Measurements from ENCODE around the gene CDAN1.
A peak's percentile ranks its signal among the peaks of the same experiment; 100 is the strongest.
"Not testable (repeated sequence)": the region's sequence is repeated elsewhere in the genome, so short reads cannot be mapped to it uniquely, and the experiment has no call there.

CDAN1 gene, protein sequence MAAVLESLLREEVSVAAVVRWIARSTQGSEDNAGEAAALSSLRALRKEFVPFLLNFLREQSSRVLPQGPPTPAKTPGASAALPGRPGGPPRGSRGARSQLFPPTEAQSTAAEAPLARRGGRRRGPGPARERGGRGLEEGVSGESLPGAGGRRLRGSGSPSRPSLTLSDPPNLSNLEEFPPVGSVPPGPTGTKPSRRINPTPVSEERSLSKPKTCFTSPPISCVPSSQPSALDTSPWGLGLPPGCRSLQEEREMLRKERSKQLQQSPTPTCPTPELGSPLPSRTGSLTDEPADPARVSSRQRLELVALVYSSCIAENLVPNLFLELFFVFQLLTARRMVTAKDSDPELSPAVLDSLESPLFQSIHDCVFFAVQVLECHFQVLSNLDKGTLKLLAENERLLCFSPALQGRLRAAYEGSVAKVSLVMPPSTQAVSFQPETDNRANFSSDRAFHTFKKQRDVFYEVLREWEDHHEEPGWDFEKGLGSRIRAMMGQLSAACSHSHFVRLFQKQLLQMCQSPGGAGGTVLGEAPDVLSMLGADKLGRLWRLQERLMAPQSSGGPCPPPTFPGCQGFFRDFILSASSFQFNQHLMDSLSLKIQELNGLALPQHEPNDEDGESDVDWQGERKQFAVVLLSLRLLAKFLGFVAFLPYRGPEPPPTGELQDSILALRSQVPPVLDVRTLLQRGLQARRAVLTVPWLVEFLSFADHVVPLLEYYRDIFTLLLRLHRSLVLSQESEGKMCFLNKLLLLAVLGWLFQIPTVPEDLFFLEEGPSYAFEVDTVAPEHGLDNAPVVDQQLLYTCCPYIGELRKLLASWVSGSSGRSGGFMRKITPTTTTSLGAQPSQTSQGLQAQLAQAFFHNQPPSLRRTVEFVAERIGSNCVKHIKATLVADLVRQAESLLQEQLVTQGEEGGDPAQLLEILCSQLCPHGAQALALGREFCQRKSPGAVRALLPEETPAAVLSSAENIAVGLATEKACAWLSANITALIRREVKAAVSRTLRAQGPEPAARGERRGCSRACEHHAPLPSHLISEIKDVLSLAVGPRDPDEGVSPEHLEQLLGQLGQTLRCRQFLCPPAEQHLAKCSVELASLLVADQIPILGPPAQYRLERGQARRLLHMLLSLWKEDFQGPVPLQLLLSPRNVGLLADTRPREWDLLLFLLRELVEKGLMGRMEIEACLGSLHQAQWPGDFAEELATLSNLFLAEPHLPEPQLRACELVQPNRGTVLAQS

DNA sequence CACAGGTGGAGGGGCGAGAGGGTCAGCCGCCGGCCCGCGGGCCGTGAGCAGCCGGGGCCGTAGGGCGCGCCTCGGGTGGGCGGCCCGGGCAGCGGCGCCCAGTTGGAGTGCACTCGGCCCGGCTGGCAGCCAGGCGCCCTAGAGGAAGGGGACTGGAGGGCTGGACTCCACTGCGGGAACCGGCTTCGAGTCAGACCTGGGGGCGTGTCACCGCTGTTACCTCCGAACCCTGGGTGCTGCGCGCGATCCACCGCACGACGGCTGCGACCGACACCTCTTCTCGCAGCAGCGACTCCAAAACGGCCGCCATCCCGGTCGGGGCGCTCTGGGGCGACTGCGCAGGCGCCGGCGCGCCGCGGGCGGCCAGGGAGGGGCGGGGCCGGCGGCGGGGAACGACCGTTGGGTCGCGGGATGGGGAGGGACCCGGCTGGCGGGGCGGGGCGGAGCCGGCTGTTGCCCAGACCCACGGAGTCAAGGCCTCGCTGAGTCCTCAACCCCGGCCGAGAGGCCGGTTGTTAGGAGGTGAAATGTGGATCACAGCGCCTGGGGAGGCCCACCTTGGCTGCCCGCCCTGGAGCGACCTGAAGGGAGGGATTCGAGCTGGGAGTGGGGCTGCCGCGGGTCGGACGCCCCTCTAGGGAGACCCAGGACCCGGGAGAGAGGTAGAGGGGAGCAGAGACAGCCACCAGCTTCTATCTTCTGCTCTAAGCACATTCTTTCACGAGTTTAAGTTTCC lies at the start of gene CDAN1:
Gene CDAN1 (minus strand): TSS at position 336 of the 736 bp plus-strand sequence. CDS start 26 bp downstream, at position 310.
- peak; percentile 84 for DNase-seq (ENCODE audit: low spot score)

DNA sequence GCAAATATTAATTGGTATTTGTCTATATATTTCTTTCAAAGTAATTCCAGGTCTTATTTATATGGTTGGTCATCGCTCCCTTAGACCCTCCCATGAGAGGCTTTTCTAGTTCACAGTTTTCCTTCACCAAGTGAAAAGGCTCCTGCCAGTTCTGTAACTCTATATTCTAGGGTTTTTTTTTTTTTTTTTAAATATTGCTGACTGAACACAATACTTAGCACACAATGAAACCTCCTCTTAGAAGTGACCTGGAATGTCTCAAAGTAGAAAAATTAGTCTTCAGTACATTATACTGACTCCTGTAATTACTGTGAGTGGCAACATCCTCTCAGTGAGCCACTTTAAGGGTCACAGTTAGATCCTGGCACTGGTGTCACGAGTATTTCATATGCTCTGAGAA lies 48.6 kb upstream of the CDAN1 start:
- no peak for DNase-seq (ENCODE audit: low spot score)

DNA sequence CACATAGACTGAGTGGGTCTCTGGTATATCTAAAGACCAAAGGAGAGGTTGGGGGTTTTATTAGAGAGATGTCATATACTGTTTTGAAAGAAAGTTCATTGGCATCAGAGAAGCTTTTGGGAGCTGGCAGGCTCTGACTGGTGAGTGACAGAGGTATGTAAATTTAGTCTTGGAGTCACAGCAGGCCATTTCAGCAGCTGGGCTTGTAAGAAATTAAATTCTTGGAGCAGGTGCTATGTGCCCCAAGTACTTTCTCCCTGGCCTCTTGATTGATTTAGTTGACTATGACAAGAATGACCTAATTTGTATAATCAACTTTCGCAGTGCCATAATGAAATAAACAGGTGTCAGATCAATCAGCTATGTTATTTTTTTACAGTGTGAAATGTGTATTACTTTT lies 47.8 kb upstream of the CDAN1 start:
- no peak for DNase-seq (ENCODE audit: low spot score)

DNA sequence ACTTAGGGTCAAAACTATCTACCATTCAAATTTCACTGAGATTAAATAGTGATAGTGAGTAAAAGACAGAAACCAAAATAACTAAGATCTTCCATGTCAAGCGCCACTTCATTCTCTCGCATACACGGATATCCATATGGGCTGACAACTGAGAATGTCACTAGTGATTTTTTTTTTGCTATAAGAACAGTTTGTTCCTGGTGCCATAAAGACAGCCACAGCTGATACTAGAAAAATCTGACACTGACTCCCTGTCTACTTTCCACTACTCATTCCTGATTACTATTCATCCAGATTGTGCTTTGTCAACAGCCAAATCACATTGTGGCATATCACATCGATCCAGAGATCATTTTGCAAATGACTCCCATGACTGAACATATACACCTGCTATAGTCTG lies 45.8 kb upstream of the CDAN1 start:
- no peak for DNase-seq (ENCODE audit: low spot score)

DNA sequence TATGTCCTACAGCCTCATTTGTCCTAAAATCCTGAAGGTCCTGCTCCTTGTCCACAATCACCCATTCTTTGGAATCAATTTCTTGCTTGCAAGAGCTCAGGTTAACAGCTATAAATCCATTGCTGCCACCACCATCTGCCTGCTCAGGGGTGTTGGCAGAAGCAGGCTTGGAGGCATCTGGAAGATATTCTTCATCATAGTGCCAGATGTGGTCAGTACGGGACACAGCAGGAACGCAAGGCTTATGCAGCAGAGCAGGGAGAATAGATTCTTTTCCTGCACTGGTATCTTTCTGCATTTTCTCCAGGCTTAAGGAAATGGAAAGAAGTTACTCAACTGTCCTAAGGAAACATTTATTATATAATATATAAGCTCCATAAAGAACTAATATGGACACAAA lies 38.5 kb upstream of the CDAN1 start:
- DNase-seq (ENCODE audit: low spot score): no peak

DNA sequence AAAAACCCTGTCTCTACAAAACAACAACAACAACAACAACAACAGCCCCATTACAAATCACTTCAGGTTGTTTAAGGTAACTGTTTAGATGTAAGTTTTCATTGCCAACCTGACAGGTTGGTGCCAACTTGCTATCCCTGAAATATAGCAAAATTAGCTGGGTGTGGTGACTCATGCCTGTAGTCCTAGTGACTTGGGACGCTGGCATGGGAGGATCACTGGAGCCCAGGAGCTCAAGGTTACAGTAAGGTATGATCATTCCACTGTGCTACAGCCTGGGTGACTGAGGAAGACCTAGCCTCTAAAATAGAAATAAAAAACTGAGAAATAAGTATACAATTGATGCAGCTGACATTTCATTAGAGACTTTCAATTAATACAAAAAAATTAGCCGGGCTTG lies 36.0 kb upstream of the CDAN1 start:
- no peak for DNase-seq (ENCODE audit: low spot score)

DNA sequence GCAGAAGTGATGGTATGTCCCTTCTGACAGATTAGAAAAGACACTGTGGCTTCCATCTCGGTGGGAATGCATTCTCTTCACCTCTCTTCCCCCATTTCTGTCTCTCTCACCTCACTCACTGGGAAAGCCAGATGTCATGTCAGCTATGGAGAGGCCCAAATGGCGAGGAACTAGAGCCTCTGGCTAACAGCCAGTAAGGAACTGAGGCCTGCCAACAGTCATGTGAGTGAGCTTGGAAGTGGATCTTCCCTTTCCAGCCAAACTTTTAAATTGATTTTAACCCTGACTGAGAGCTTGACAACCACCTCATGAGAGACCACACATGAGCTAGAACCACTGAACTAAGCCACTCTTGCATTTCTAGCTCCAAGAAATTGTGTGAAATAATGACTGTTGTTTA lies 35.2 kb upstream of the CDAN1 start:
- DNase-seq (ENCODE audit: low spot score): no peak

DNA sequence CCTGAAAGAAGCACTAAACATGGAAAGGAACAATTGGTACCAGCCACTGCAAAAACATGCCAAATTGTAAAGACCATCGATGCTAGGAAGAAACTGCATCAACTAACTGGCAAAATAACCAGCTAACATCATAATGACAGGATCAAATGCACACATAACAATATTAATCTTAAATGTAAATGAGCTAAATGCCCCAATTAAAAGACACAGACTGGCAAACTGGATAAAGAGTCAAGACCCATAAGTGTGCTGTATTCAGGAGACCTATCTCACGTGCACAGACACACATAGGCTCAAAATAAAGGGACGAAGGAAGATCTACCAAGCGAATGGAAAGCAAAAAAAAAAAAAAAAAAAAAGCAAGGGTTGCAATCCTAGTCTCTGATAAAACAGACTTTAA lies 29.2 kb upstream of the CDAN1 start:
- DNase-seq (ENCODE audit: low spot score): not testable (repeated sequence)

DNA sequence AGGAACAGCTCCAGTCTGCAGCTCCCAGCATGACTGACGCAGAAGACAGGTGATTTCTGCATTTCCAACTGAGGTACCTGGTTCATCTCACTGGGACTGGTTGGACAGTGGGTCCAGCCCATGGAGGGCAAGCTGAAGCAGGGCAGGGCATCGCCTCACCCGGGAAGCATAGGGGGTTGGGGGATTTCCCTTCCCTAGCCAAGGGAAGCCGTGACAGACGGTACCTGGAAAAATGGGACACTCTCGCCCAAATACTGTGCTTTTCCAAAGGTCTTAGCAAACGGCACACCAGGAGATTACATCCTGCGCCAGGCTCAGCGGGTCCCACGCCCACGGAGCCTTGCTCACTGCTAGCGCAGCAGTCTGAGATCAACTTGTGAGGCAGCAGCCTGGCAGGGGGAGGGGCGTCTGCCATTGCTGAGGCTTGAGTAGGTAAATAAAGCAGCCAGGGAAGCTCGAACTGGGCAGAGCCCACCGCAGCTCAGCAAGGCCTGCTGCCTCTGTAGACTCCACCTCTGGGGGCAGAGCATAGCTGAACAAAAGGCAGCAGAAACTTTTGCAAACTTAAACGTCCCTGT lies 27.3 kb upstream of the CDAN1 start:
- DNase-seq (ENCODE audit: low spot score): not testable (repeated sequence)

DNA sequence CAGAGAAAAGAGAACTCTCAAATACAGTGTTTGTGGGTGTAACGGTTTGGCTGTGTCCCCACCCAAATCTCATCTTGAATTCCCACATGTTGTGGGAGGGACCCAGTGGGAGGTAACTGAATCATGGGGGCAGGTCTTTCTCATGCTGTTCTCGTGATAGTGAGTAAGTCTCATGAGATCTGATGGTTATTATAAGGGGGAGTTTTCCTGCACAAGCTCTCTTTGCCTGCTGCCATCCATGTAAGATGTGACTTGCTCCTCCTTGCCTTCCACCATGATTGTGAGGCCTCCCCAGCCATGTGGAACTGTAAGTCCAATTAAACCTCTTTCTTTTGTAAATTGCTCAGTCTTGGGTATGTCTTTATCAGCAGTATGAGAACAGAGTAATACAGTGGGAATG lies 24.9 kb upstream of the CDAN1 start:
- DNase-seq (ENCODE audit: low spot score): not testable (repeated sequence)

DNA sequence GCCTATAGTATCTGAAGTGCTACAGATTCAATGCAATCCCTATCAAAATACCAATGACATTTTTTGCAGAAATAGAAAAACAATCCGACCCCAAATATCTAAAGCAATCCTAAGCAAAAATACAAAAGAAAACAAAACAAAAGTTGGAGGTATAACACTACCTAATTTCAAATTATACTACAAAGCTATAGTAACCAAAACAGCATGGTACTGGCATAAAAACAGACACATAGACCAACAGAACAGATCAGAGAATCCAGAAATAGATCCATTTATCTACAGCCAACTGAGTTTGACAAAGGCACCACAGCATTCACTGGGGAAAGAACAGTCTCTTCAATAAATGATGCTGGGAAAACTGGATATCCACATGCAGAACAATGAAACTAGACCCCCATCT lies 23.8 kb upstream of the CDAN1 start:
- no peak for DNase-seq (ENCODE audit: low spot score)

DNA sequence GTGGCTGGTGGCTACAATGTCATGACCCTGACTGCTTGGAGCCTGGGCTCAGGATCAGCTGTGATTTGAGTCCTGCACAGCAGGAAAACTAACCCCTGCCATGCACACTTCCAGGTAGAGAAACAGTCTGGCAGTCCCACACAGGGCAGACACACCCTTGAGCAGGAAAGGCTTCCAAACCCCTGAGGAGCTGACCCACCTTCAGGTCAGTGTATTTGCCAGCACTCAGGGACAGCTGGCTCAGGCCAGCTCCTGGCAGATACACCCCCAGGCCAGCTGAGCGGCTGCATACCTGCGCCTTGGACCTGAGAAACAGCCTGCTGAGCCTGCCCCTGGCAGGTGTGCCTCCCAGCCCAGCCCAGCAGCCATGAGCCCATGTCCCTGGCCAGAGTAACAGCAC lies 22.2 kb upstream of the CDAN1 start:
- DNase-seq (ENCODE audit: low spot score): no peak

DNA sequence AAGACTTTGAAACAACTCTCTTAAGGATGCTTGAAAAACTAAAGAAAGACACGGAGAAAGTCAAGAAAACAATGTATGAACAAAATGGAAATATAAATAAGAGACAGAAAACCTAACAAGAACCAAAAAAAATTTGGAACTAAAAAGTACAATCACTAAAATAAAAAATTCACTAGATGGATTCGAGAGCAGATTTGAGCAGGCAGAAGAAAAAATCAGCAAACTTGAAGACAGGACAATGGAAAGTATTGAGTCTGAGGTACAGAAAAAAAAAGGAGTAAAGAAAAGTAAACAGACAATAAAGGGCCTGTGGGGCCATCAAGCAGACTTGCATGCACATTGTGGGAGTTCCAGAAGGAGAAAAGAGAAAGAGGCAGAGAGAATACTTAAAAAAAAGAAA lies 13.4 kb upstream of the CDAN1 start:
- DNase-seq (ENCODE audit: low spot score): no peak

DNA sequence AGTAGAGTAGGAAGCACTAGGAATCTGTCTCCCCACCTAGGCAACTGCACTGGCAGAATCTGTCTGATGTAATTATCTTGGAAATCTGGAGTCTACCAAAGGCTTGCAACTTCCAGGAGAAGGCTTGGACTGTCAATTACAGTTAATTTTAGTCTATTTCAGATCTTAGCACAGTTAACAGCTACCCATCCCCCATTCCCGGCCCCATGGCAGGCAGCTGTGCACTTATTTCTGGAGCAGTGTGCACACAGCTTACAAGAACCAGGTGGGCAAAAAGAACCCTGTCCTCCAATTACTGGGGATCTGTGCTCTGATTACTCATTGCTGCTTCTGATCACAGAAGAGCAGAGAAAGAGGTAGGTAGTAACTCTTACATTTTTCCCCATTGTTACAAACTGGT lies 12.3 kb upstream of the CDAN1 start:
- DNase-seq (ENCODE audit: low spot score): no peak

DNA sequence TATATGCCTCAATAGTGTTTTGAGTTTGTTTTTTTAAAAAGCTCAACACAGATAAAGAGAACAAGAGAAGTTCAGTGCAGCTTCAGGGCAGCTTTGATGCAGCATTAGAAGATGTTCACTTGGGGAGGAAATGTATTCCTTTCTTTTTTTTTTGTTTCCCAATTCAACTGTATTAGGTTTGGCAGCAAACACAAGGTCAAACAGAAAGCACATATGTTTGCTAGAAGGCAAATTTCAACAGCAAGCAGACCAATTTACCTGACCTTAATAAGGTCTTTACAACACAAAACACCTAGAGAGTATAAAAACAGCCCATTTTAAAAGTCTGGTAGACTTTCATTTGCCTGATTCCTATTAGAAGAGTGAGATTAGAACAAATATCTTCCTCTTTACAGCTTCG lies 7.3 kb upstream of the CDAN1 start:
- no peak for DNase-seq (ENCODE audit: low spot score)

DNA sequence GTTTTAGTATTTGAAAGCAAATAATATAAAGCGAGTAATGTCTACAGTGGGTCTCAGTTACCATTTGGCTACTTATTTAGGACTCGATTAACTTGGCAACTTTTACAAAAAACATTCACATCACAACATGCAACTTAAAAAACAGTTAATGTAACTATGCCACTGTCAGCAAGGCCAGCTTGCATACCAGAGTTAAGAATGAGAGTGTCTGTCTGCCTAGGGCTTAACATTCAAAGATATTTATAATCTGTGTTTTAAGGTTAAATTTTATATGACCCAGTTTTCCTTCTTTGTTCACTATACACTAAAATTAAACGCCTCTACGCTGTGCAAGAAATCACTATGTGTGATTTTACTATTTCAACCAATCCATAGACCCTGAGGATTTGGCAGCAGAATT lies 5.2 kb upstream of the CDAN1 start:
- DNase-seq (ENCODE audit: low spot score): no peak

DNA sequence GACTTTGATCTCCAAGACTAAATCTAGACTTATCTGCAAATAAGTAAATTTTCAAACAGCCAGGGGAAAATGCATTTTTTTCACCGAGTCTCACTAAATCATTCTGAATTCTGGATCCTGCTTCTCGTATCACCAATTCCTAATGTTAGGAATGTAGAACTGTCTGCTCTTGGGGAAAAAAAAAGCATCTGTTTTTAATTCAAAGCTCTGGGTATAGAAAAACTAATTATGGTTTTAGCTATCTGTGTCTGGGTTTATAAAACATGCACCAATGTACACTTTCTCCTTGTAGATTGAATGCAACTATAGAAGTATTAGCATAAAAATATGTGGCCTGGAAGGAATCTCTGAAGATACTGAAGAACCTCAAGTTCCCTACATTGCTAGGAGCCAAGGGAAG lies 4.8 kb upstream of the CDAN1 start:
- DNase-seq (ENCODE audit: low spot score): no peak

DNA sequence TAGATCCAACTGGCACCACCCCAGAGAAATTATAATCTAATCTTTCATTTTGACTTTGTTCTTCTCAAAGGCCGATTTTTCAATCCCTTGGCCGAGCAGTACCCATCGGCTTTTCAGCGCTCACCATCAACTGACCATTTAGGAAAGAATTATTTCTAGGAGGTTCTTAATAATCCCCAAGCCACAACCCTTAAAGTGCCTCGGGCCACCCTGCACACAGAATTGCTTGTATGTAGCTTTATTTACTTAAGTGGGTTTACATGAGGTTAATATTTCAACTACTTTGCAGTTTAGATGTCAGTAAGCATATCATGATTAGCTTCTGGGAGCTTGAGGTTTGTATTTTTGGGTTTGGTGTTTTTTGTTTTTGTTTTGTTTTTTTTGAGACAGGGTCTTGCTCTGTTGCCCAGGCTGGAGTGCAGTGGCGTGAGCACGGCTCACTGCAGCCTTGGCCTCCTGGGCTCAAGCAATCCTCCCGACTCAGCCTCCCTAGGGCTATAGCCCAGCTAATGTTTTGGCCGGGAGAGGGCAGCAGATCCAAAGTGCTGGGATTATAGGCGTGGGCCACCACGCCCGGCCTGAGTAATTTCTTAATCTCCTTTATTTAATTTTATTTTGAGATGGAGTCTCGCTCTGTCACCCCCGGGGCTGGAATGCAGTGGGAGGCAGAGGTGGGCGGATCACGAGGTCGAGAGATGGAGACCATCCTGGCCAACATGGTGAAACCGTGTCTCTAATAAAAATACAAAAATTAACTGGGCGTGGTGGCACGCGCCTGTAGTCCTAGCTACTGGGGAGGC lies 801 bp upstream of the CDAN1 start:
- no peak for DNase-seq (ENCODE audit: low spot score)

DNA sequence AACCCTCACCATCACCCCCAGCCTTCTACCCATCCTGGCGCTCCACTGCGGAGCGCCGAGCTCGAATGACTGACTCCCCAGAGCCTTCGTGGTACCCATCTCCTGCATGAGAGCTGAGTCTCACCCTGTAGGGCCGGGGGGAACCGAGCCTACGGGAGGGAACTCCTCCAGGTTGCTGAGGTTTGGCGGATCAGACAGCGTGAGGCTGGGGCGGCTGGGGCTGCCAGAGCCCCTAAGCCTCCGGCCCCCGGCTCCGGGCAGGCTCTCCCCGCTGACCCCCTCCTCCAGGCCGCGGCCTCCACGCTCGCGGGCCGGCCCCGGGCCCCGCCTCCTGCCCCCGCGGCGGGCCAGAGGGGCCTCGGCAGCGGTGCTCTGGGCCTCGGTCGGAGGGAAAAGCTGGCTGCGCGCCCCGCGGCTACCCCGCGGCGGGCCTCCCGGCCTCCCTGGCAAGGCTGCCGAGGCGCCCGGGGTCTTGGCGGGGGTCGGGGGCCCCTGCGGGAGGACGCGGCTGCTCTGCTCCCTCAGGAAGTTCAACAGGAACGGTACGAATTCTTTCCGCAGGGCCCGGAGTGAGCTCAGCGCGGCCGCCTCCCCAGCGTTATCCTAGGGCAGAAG lies 643 bp downstream of the CDAN1 start:
- DNase-seq (ENCODE audit: low spot score): no peak
